GM19023 (cell line): ENCODE results near the gene PGAP3.

ENCODE experiments used
- ATAC-seq: cut with Tn5 transposase; IDR thresholded peaks from one replicate; pipeline ENCODE4 v1.9.1; 2021; ENCODE audit warnings: mild to moderate bottlenecking, moderate library complexity; ENCODE audit not compliant: unreplicated experiment

Gene PGAP3

GRCh38 chr17:39640591-39641031 is 47.2 kb downstream of the PGAP3 start:
- ATAC-seq: no peak

- ATAC-seq: no peak
These were observed 48.0 kb downstream of the PGAP3 start for GRCh38 chr17:39639566-39640458.

GRCh38 chr17:39639043-39639442 is 48.8 kb downstream of the PGAP3 start:
- no peak for ATAC-seq

GRCh38 chr17:39638317-39638716 is 49.5 kb downstream of the PGAP3 start:
- no peak for ATAC-seq

GRCh38 chr17:39636927-39637736 is 50.7 kb downstream of the PGAP3 start, which contains the start of gene STARD3:
STARD3 (plus strand) TSS chr17:39637144; CDS start chr17:39653532, 16,388 bp downstream.
- ATAC-seq: peak; percentile 80

- no peak for ATAC-seq
These were observed 51.3 kb downstream of the PGAP3 start for GRCh38 chr17:39636587-39636926.

- no peak for ATAC-seq
These were observed 52.2 kb downstream of the PGAP3 start for GRCh38 chr17:39635614-39636176.

GRCh38 chr17:39634384-39634871 is 53.4 kb downstream of the PGAP3 start:
- ATAC-seq: no peak

- no peak for ATAC-seq
These were observed 54.2 kb downstream of the PGAP3 start for GRCh38 chr17:39633570-39634183.

- no peak for ATAC-seq
These were observed 55.5 kb downstream of the PGAP3 start for GRCh38 chr17:39632153-39632941.

GRCh38 chr17:39631403-39631802 is 56.5 kb downstream of the PGAP3 start:
- no peak for ATAC-seq

- no peak for ATAC-seq
These were observed 58.0 kb downstream of the PGAP3 start for GRCh38 chr17:39629898-39630297.

GRCh38 chr17:39629494-39629880 is 58.4 kb downstream of the PGAP3 start:
- no peak for ATAC-seq

- ATAC-seq: no peak
These were observed 59.0 kb downstream of the PGAP3 start for GRCh38 chr17:39628655-39629493.

GRCh38 chr17:39627712-39628516 is 59.9 kb downstream of the PGAP3 start:
- ATAC-seq: no peak

GRCh38 chr17:39627047-39627711 is 60.7 kb downstream of the PGAP3 start:
- no peak for ATAC-seq

GRCh38 chr17:39626171-39627046 is 61.4 kb downstream of the PGAP3 start, which contains the start of gene PPP1R1B:
PPP1R1B (plus strand) TSS chr17:39626952; CDS start chr17:39627393, 441 bp downstream.
- ATAC-seq: no peak
